ENCODE results near the gene APBB1IP. TPM values are rescaled to one million over a fixed set of nuclear protein-coding genes. Genes with fewer than 3 reads are reported as not detected.
"Not testable (repeated sequence)": the region's sequence is repeated elsewhere in the genome, so short reads cannot be mapped to it uniquely, and the experiment has no call there.

Gene APBB1IP
- total RNA-seq, 2 donors from 2014 or later, result 1.4 to 3.1 TPM

DNA sequence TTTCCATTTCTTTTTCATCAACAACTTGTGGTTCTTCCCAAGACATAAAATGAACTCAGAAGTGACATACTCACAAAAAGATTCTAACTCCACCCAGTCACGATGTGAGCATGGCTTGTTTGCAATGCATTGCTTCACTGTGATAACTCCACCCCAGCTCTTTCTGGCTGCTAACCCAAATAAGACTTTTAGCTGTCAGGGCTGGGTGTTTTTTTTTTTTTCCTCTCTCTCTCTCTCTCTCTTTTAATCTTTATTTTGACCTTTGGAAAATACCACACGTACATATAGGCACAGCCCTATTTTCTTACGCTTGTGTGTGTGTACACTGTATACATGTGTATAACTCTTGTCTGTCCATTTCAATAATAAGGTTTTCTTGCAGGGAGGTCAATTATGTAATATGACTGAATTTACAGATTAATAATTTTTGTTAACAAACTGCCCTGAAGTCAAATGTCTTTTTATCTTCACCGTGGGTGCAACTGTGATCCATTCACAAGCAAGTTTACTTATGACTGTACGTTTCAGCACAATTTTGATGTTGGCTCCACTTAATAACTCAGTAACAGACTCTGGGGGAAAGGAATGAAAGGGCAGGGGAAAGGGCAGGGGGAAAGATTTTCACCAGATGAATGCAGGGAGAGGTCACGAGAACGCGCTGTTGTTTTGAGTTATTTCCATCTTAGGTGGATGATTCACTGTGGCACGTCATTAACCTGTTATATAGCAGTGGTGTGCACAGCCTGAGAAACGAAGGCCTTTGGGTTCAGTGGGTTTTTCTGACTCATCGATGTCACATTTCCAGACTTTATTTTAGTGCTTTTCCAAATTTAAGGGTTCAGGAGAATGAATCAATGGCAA lies 49.1 kb downstream of the APBB1IP start:
- H3K4me3 ChIP-seq, result no peak overlapping the region
- no peaks in the 10 kb centered on the region for H3K27me3 ChIP-seq
- peaks cover 0 to 28% of the 10 kb centered on the region in 2 donors for H3K4me1 ChIP-seq
- DNase-seq (ENCODE audit: low spot score), result peak; percentile 72
- H3K9me3 ChIP-seq, result no peaks in the 10 kb centered on the region
- no peaks in the 10 kb centered on the region for H3K36me3 ChIP-seq
- peak overlapping the region; percentile 60 to 84 for H3K27ac ChIP-seq
- TF ChIP-seq, protein P1, sequence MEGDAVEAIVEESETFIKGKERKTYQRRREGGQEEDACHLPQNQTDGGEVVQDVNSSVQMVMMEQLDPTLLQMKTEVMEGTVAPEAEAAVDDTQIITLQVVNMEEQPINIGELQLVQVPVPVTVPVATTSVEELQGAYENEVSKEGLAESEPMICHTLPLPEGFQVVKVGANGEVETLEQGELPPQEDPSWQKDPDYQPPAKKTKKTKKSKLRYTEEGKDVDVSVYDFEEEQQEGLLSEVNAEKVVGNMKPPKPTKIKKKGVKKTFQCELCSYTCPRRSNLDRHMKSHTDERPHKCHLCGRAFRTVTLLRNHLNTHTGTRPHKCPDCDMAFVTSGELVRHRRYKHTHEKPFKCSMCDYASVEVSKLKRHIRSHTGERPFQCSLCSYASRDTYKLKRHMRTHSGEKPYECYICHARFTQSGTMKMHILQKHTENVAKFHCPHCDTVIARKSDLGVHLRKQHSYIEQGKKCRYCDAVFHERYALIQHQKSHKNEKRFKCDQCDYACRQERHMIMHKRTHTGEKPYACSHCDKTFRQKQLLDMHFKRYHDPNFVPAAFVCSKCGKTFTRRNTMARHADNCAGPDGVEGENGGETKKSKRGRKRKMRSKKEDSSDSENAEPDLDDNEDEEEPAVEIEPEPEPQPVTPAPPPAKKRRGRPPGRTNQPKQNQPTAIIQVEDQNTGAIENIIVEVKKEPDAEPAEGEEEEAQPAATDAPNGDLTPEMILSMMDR (IDR thresholded peaks at IDR 0.05), result no peak

DNA sequence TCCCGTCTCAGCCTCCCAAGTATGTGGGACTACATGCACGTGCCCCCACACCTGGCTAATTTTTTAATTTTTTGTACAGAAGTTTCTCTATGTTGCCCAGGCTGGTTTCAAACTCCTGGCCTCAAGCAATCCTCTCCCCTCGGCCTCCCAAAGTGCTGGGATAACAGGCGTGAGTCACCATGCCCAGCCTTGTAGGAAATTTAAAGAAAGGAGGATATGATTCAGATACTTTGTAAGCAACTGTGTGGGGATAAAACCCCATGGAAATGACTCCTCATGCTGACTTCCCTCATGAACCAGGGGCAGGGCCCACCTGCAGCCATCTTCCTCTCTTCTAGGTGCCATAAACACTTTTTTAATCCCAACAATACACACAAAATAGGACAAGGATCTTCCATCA lies 50.2 kb downstream of the APBB1IP start:
- Histone ChIP-seq H3K36me3 (no peaks in the 10 kb centered on the region), H3K4me3 (no peak overlapping the region), H3K9me3 (no peaks in the 10 kb centered on the region), H3K4me1 (peaks cover 0 to 28% of the 10 kb centered on the region in 2 donors), H3K27me3 (no peaks in the 10 kb centered on the region), H3K27ac (peak overlapping the region in 1 of 2 donors; percentile 84)
- TF ChIP-seq, protein P1 (IDR thresholded peaks at IDR 0.05), result no peak
- DNase-seq (ENCODE audit: low spot score), result no peak

DNA sequence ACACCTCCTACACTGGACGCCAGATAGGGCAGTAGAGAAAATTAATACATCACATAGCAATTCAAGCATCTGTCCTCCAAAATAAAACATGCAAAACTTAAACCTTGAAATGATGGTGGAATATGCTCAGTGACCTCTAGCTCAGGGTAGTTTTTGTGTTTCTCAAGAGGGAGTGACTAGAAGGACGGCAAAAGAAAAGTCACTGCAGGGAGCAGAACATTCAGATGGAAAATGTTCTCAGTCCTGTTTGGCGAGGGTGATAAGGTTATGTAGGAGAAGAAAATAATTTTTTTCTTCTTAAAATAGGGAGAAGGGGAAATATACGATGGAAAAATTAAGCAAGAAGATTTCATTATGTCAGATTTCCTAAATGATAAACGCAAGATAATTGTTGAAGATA lies 50.9 kb downstream of the APBB1IP start:
- Histone ChIP-seq H3K4me1 (peaks cover 0 to 28% of the 10 kb centered on the region in 2 donors), H3K36me3 (no peaks in the 10 kb centered on the region), H3K4me3 (no peak overlapping the region), H3K9me3 (no peaks in the 10 kb centered on the region), H3K27me3 (no peaks in the 10 kb centered on the region), H3K27ac (no peak overlapping the region)
- no peak for DNase-seq (ENCODE audit: low spot score)
- TF ChIP-seq, protein P1 (IDR thresholded peaks at IDR 0.05), result no peak

DNA sequence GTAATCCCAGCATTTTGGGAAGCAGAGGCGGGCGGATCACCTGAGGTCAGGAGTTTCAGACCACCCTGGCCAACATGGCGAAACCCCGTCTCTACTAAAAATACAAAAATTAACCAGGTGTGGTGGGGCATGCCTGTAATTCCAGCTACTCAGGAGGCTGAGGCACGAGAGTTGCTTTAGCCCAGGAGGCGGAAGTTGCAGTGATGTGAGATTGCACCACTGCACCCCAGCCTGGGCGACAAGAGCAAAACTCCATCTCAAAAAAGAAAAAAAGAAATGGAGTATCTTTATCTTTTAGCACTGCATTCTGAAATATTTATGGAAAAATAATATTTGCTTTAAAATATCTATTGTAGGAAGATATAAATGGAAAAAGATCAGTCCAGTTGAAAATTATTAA lies 52.2 kb downstream of the APBB1IP start:
- peaks cover 0 to 24% of the 10 kb centered on the region in 2 donors for H3K4me1 ChIP-seq
- not testable (repeated sequence) for H3K27me3 ChIP-seq; H3K27ac ChIP-seq; H3K9me3 ChIP-seq; DNase-seq (ENCODE audit: low spot score); H3K36me3 ChIP-seq; H3K4me3 ChIP-seq

DNA sequence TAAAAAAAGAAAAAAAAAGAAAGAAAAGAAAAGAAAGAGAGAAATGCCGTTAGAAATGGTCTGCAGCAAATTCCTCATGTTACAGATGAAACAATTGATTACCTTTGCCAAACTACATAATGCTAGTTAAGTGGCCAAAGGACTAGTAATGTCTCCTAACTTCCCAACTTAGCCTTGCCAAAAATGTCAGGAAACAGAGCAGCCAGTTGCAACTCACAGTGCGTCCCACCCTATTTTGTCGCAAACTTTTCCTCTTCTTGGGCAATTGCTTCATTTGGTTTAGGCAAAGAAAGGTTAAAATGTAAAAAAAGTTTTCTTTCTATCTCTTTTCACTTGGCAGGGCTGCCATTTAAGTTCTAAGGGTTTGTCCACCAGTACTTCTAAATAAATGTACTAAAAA lies 53.1 kb downstream of the APBB1IP start:
- Histone ChIP-seq H3K27me3 (no peaks in the 10 kb centered on the region), H3K4me3 (no peak overlapping the region), H3K27ac (peak overlapping the region in 1 of 2 donors; percentile 52), H3K36me3 (no peaks in the 10 kb centered on the region), H3K9me3 (no peaks in the 10 kb centered on the region), H3K4me1 (peaks cover 0 to 14% of the 10 kb centered on the region in 2 donors)
- no peak for DNase-seq (ENCODE audit: low spot score)
- TF ChIP-seq, protein P1 (IDR thresholded peaks at IDR 0.05), result no peak

DNA sequence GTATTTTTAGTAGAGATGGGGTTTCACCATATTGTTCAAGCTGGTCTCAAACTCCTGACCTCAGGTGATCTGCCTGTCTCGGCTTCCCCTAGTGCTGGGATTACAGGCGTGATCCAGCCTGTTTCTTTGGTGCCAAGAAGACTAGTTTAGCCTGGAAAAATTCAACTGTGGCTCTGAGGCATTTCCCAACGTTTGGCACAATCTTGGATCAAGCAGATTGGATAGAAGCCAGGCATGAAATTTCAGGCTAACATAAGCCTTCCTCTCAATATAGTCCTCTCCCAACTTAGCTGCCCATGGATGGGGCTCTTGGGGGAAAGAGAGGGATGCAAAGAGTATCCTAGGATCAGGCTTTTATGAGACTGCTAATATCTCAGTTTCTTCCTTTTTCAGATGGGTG lies 53.8 kb downstream of the APBB1IP start:
- Histone ChIP-seq H3K36me3 (no peaks in the 10 kb centered on the region), H3K4me3 (no peak overlapping the region), H3K4me1 (peaks cover 0 to 8% of the 10 kb centered on the region in 2 donors), H3K27ac (peak overlapping the region in 1 of 2 donors; percentile 52), H3K9me3 (no peaks in the 10 kb centered on the region), H3K27me3 (no peaks in the 10 kb centered on the region)
- DNase-seq (ENCODE audit: low spot score), result no peak
- TF ChIP-seq, protein P1 (IDR thresholded peaks at IDR 0.05), result no peak

DNA sequence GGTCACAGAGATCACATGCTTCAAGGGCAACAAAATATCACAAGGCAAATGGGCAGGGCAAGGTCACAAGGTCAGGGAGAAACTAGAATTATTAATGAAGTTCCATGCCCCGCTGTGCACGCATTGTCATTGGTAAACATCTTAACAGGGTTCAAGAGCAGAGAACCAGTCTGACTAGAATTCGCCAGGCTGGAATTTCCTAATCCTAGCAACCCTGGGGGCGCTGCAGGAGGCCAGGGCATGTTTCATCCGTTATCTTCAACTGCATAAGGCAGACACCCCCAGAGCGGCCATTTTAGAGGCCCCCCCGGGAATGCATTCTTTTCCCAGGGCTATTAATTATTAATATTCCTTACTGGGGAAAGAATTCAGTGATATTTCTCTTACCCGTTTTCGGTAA lies 54.6 kb downstream of the APBB1IP start:
- not testable (repeated sequence) for DNase-seq (ENCODE audit: low spot score); H3K27me3 ChIP-seq; H3K4me3 ChIP-seq; H3K9me3 ChIP-seq; H3K36me3 ChIP-seq; H3K27ac ChIP-seq; H3K4me1 ChIP-seq
